ENCODE measurements around the gene PDE6B. TPM values are rescaled to one million over a fixed set of nuclear protein-coding genes. Genes with fewer than 3 reads are reported as not detected.
A peak's percentile ranks its signal among the peaks of the same experiment; 100 is the strongest.

The PDE6B gene
- total RNA-seq, 4 donors from 2014 or later: 0.32 to 5.6 (median 2.9) TPM

GRCh38 chr4:680091-680490, 54.7 kb downstream of the PDE6B start:
- DNase-seq (ENCODE audit: low spot score): no peak
- ATAC-seq (ENCODE audit: low FRiP score): no peak
- TF ChIP-seq, protein P1, sequence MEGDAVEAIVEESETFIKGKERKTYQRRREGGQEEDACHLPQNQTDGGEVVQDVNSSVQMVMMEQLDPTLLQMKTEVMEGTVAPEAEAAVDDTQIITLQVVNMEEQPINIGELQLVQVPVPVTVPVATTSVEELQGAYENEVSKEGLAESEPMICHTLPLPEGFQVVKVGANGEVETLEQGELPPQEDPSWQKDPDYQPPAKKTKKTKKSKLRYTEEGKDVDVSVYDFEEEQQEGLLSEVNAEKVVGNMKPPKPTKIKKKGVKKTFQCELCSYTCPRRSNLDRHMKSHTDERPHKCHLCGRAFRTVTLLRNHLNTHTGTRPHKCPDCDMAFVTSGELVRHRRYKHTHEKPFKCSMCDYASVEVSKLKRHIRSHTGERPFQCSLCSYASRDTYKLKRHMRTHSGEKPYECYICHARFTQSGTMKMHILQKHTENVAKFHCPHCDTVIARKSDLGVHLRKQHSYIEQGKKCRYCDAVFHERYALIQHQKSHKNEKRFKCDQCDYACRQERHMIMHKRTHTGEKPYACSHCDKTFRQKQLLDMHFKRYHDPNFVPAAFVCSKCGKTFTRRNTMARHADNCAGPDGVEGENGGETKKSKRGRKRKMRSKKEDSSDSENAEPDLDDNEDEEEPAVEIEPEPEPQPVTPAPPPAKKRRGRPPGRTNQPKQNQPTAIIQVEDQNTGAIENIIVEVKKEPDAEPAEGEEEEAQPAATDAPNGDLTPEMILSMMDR (IDR thresholded peaks at IDR 0.05): no peak

DNA sequence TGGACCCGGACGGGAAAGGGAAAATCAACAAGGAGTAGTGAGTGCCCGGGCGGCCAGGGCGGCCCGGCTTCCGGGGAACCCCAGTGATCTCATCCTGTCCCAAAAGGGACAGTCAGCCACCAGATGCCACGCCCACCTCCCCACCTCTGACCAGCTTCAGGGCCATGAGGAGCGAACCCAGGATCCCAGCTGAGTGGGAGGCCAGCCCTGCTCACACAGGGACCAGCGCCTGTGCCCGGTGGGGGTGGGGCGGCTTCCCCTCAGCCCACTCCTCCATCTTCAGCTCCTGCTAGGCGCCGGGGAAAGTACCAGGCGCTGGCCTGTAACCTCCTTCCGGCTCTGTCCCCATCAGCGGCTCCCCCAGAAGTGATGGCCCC, 55.2 kb downstream of the PDE6B start:
- DNase-seq (ENCODE audit: low spot score): no peak
- ATAC-seq (ENCODE audit: low FRiP score): no peak
- TF ChIP-seq, protein P1 (IDR thresholded peaks at IDR 0.05): no peak

- DNase-seq (ENCODE audit: low spot score) (no peak), ATAC-seq (ENCODE audit: low FRiP score) (peak; percentile 40)
Measured at GRCh38 chr4:680928-681645, 55.7 kb downstream of the PDE6B start.

DNA sequence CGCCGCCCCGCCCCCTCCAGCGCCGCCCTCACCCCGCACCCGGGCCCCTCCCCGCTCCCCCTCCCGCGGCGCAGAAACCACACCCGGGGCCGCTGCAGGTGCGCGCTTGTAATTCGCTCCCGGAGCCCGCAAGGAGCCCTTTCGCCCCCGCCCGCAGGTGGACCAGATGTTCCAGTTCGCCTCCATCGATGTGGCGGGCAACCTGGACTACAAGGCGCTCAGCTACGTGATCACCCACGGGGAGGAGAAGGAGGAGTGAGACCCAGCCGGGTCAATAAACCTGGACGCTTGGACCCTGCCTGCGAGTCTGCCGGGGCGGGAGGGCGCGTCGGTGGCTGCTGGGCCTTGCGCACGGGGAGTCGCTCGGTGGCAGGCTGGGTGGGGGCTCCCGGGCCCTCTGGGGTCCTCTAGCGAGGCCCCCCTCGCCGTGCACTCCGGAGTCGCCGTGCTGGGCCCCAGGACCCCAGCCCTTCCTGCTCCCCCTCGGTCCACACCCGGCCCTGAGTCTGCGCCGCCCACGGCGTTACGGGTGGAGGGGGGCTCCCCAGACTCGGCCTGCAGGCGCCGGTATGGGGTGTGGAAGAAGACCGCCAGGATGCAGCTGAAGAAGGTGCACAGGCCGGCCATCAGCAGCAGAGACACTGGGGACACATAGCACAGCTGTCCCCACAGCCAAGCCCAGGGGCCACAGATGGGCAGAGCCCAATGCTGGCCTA, 56.5 kb downstream of the PDE6B start:
- DNase-seq (ENCODE audit: low spot score) (no peak), ATAC-seq (ENCODE audit: low FRiP score) (no peak)
- TF ChIP-seq, protein P1 (IDR thresholded peaks at IDR 0.05): no peak

More at GRCh38 chr4:680928-681645, 55.7 kb downstream of the PDE6B start:
- TF ChIP-seq, protein P1 (IDR thresholded peaks at IDR 0.05): no peak

DNA sequence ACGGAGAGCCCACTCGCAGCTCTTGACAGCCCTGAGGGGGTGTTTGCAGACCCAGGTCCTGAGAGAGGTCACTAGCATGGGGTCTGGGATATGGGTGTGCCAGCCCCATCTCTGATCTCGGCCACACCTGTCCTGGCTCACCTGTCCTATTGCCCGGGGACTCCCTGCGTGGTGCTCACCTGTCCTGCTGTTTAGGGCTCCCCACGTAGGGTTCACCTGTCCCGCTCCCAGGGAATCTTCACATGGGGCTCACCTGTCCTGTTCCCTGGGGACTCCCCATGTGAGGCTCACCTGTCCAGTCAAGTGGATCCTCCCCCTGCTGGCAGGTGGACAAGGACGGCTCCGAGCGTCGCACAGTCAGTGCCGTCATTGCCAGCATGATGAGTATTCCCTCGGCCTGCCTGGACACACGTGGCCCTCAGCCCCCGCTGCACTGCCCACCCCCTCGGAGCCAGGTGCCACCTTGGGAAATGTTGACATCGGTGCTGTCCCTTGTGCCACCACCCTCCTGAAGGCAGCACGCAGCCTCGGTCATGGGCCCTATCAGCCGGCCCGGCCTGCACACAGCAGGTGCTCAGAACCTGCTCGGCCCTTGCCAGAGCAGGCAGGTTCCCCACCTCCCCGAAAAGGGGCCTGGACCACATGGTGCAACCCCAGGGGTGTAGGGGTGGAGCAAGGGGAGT, 57.3 kb downstream of the PDE6B start:
- TF ChIP-seq, protein P1 (IDR thresholded peaks at IDR 0.05): no peak

GRCh38 chr4:683247-683897, 58.0 kb downstream of the PDE6B start:
- DNase-seq (ENCODE audit: low spot score) (no peak), ATAC-seq (ENCODE audit: low FRiP score) (no peak)
- TF ChIP-seq, protein P1 (IDR thresholded peaks at IDR 0.05): no peak

More for the DNA sequence above, 57.3 kb downstream of the PDE6B start:
- DNase-seq (ENCODE audit: low spot score): no peak
- no peak for ATAC-seq (ENCODE audit: low FRiP score)

All from omental fat pad (tissue), 4 donors.